Neural cell (in vitro differentiated cells): ENCODE results near the gene PNRC2. TPM values are rescaled to one million over a fixed set of nuclear protein-coding genes. Genes with fewer than 3 reads are reported as not detected.

ENCODE experiments used
- H2AFZ ChIP-seq: fragments of 200-600, 300-800 bp; sonication (generic), shearing (Covaris generic); 2 replicates; pipeline ENCODE4 v1.6.0; 2014; ENCODE audit warnings: low read depth, mild to moderate bottlenecking, antibody characterized with exemption, low read length, moderate library complexity
- H3F3A ChIP-seq: fragments of 200-600 bp; shearing (Covaris generic); 2 replicates; pipeline ENCODE4 v1.6.1; 2016; ENCODE audit warnings: mild to moderate bottlenecking, moderate library complexity, mixed read lengths, antibody characterized with exemption, low read length; ENCODE audit not compliant: insufficient read depth, poor library complexity, severe bottlenecking
- H3K27ac ChIP-seq: fragments of 200-600, 300-800 bp; sonication (generic), shearing (Covaris generic); 2 replicates; pipeline ENCODE4 v1.5.1; 2014; ENCODE audit warnings: mild to moderate bottlenecking, low read length, moderate library complexity
- H3K27me3 ChIP-seq: fragments of 300-800, 200-600 bp; sonication (generic), shearing (Covaris generic); 2 replicates; pipeline ENCODE4 v1.6.0; 2014; ENCODE audit warnings: mild to moderate bottlenecking, low read depth, low read length, moderate library complexity; ENCODE audit not compliant: insufficient read depth
- H3K36me3 ChIP-seq: fragments of 300-800, 200-600 bp; sonication (generic), shearing (Covaris generic); 2 replicates; pipeline ENCODE4 v1.5.1; 2014; ENCODE audit warnings: mild to moderate bottlenecking, antibody characterized with exemption, low read length, moderate library complexity; ENCODE audit not compliant: insufficient read depth
- H3K4me2 ChIP-seq: fragments of 300-800, 200-600 bp; sonication (generic), shearing (Covaris generic); 2 replicates; pipeline ENCODE4 v1.6.0; 2014; ENCODE audit warnings: mild to moderate bottlenecking, low read length
- H3K4me3 ChIP-seq: fragments of 300-800, 200-600 bp; sonication (generic), shearing (Covaris generic); 2 replicates; pipeline ENCODE4 v1.5.1; 2014; ENCODE audit warnings: mild to moderate bottlenecking, low read length, moderate library complexity
- H3K79me2 ChIP-seq: fragments of 200-600 bp; shearing (Covaris generic); replicated peaks from 2 replicates; pipeline ENCODE4 v1.6.0; 2014; ENCODE audit warnings: mild to moderate bottlenecking, low read length, moderate library complexity; ENCODE audit not compliant: insufficient read depth
- H3K9ac ChIP-seq: fragments of 300-800, 200-600 bp; sonication (generic), shearing (Covaris generic); 2 replicates; pipeline ENCODE4 v1.6.1; 2016; ENCODE audit warnings: mild to moderate bottlenecking, low read length, mixed read lengths
- H3K9me2 ChIP-seq: fragments of 200-600 bp; shearing (Covaris generic); 2 replicates; pipeline ENCODE4 v1.6.1; 2016; ENCODE audit warnings: mild to moderate bottlenecking, low read length, mixed read lengths; ENCODE audit not compliant: insufficient read depth
- H3K9me3 ChIP-seq: fragments of 200-600, 300-800 bp; sonication (generic), shearing (Covaris generic); 2 replicates; pipeline ENCODE4 v1.6.1; 2016; ENCODE audit warnings: mild to moderate bottlenecking, mixed run types, low read length, moderate library complexity, mixed read lengths
- H4K20me1 ChIP-seq: fragments of 200-600 bp; shearing (Covaris generic); 2 replicates; pipeline ENCODE4 v1.6.1; 2016; ENCODE audit warnings: mild to moderate bottlenecking, mixed run types; ENCODE audit not compliant: insufficient read depth
- CTCF ChIP-seq: fragments of 450-650 bp; IDR thresholded peaks from 2 replicates; pipeline ENCODE4 v1.5.1; 2014; ENCODE audit warnings: antibody characterized with exemption, mild to moderate bottlenecking, moderate library complexity; ENCODE audit not compliant: poor library complexity, severe bottlenecking
- EP300 ChIP-seq: fragments of 450-650 bp; conservative IDR thresholded peaks from 2 replicates; pipeline ENCODE4 v1.6.1; 2014; ENCODE audit warnings: antibody characterized with exemption, mild to moderate bottlenecking, moderate library complexity; ENCODE audit not compliant: poor library complexity, severe bottlenecking
- EZH2 ChIP-seq: fragments of 200-600, 300-800 bp; shearing (Covaris generic), sonication (generic); IDR thresholded peaks from 2 replicates; pipeline ENCODE4 v1.6.1; 2014; ENCODE audit warnings: antibody characterized with exemption, low read length, borderline replicate concordance, mild to moderate bottlenecking; ENCODE audit not compliant: insufficient read depth, poor library complexity, severe bottlenecking
- MXI1 ChIP-seq: fragments of 450-650 bp; conservative IDR thresholded peaks from 2 replicates; pipeline ENCODE4 v1.6.1; 2014; ENCODE audit warnings: antibody characterized with exemption, mild to moderate bottlenecking; ENCODE audit not compliant: poor library complexity, severe bottlenecking
- POLR2AphosphoS5 ChIP-seq: IDR thresholded peaks from 2 replicates; pipeline ENCODE4 v1.6.1; 2012
- RAD21 ChIP-seq: fragments of 450-650 bp; conservative IDR thresholded peaks from 2 replicates; pipeline ENCODE4 v1.6.1; 2014; ENCODE audit warnings: antibody characterized with exemption, mild to moderate bottlenecking, moderate library complexity
- SMC3 ChIP-seq: fragments of 450-650 bp; conservative IDR thresholded peaks from 2 replicates; pipeline ENCODE4 v1.6.1; 2014; ENCODE audit warnings: antibody characterized with exemption, mild to moderate bottlenecking, moderate library complexity; ENCODE audit not compliant: poor library complexity
- TAF1 ChIP-seq: IDR thresholded peaks from 2 replicates; pipeline ENCODE4 v1.6.1; 2012; ENCODE audit warnings: low read depth
- polyA plus RNA-seq: library from polyadenylated mRNA; depleted of rRNA; stranded (reverse); fragments of >200 nt; gene quantifications from 2 replicates; pipeline ENCODE4 v1.2.3, GENCODE V29; 2014
- TF ChIP-seq, protein P1 (sequence below): IDR thresholded peaks from 2 replicates; pipeline ENCODE4 v1.6.1; 2012; ENCODE audit warnings: borderline replicate concordance

Gene PNRC2
- polyA plus RNA-seq, 1 donor from 2014 or later = 97.1 TPM

- H3K9ac ChIP-seq = no peak overlapping the region
- no peaks in the 10 kb centered on the region for H3K36me3 ChIP-seq
- H3K4me2 ChIP-seq = no peak overlapping the region
- no peaks in the 10 kb centered on the region for H3K9me2 ChIP-seq
- H3K4me3 ChIP-seq = no peak overlapping the region
- TF ChIP-seq SMC3 (no peak), RAD21 (no peak), TAF1 (no peak), EP300 (no peak), EZH2 (no peak), MXI1 (no peak)
- H3K79me2 ChIP-seq = no peaks in the 10 kb centered on the region
- no peaks in the 10 kb centered on the region for H3K9me3 ChIP-seq
- no peak overlapping the region for H3K27ac ChIP-seq
- H4K20me1 ChIP-seq = no peaks in the 10 kb centered on the region
- H3K27me3 ChIP-seq = no peaks in the 10 kb centered on the region
- H3F3A ChIP-seq = no peaks in the 10 kb centered on the region
- H2AFZ ChIP-seq = no peak overlapping the region
Observed at GRCh38 chr1:23996700-23997229, 37.1 kb downstream of the PNRC2 start.

DNA sequence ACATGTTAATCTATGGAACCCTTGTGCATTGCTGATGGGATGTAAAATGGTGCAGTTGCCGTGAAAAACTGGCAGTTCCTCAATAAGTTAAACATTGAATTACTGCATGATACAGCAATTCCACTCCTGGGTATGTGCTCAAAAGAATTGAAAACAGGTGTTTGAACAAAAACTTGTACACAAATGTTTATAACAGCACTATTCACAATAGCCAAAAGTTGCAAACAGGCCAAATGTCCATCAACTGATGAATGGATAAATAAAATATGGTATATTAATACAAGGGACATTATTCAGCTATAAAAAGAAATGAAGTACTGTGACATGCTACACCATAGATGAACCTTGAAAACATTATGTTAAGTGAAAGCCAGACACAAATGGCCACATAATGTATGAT lies 38.2 kb downstream of the PNRC2 start:
- Histone ChIP-seq H3K27me3 (no peaks in the 10 kb centered on the region), H3K9me3 (no peaks in the 10 kb centered on the region), H4K20me1 (no peaks in the 10 kb centered on the region), H3K4me3 (no peak overlapping the region), H3F3A (no peaks in the 10 kb centered on the region), H3K4me2 (no peak overlapping the region), H3K27ac (no peak overlapping the region), H3K9ac (no peak overlapping the region), H3K9me2 (no peaks in the 10 kb centered on the region), H2AFZ (no peak overlapping the region), H3K36me3 (no peaks in the 10 kb centered on the region), H3K79me2 (no peaks in the 10 kb centered on the region)
- TF ChIP-seq RAD21 (no peak), CTCF (no peak), EZH2 (no peak)

GRCh38 chr1:23999156-23999671 lies 39.6 kb downstream of the PNRC2 start:
- Histone ChIP-seq H3K27me3 (no peaks in the 10 kb centered on the region), H3K4me3 (no peak overlapping the region), H3F3A (no peaks in the 10 kb centered on the region), H3K9me3 (no peaks in the 10 kb centered on the region), H2AFZ (no peak overlapping the region), H3K9ac (no peak overlapping the region), H4K20me1 (no peaks in the 10 kb centered on the region), H3K27ac (no peak overlapping the region), H3K9me2 (no peaks in the 10 kb centered on the region), H3K36me3 (no peaks in the 10 kb centered on the region), H3K4me2 (no peak overlapping the region), H3K79me2 (no peaks in the 10 kb centered on the region)
- TF ChIP-seq EZH2 (no peak), EP300 (no peak), RAD21 (no peak), CTCF (no peak), TAF1 (no peak), POLR2AphosphoS5 (no peak), SMC3 (no peak), MXI1 (no peak)
- TF ChIP-seq, protein P1, sequence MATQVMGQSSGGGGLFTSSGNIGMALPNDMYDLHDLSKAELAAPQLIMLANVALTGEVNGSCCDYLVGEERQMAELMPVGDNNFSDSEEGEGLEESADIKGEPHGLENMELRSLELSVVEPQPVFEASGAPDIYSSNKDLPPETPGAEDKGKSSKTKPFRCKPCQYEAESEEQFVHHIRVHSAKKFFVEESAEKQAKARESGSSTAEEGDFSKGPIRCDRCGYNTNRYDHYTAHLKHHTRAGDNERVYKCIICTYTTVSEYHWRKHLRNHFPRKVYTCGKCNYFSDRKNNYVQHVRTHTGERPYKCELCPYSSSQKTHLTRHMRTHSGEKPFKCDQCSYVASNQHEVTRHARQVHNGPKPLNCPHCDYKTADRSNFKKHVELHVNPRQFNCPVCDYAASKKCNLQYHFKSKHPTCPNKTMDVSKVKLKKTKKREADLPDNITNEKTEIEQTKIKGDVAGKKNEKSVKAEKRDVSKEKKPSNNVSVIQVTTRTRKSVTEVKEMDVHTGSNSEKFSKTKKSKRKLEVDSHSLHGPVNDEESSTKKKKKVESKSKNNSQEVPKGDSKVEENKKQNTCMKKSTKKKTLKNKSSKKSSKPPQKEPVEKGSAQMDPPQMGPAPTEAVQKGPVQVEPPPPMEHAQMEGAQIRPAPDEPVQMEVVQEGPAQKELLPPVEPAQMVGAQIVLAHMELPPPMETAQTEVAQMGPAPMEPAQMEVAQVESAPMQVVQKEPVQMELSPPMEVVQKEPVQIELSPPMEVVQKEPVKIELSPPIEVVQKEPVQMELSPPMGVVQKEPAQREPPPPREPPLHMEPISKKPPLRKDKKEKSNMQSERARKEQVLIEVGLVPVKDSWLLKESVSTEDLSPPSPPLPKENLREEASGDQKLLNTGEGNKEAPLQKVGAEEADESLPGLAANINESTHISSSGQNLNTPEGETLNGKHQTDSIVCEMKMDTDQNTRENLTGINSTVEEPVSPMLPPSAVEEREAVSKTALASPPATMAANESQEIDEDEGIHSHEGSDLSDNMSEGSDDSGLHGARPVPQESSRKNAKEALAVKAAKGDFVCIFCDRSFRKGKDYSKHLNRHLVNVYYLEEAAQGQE = no peak
